SK-N-SH (cell line): Measurements from ENCODE around the gene KIFC3. TPM values are rescaled to one million over a fixed set of nuclear protein-coding genes. Genes with fewer than 3 reads are reported as not detected.

Source experiments
- CTCF ChIA-PET: fragments of 300-600, 350-600 bp; formaldehyde crosslinking; extraction: SDS; loops from one replicate; lab custom pipeline; 2021; lab: Yijun Ruan, JAX
- POLR2A ChIA-PET: fragments of 350-600 bp; sonication (Branson Sonifier 250); formaldehyde crosslinking; extraction: SDS; loops from one replicate; lab custom pipeline; 2020; ENCODE audit warnings: antibody characterized with exemption, inconsistent platforms; lab: Yijun Ruan, JAX
- DNase-seq: peaks from one replicate; pipeline ENCODE4 v3.0.0; 2012
- H2AFZ ChIP-seq: fragments of 200-600 bp; sonication (generic); 2 replicates; pipeline ENCODE4 v1.8.1; 2016; ENCODE audit warnings: antibody characterized with exemption, mild to moderate bottlenecking, low read depth
- H3F3A ChIP-seq: fragments of 200-600 bp; sonication (generic); replicated peaks from 2 replicates; pipeline ENCODE3; 2016; ENCODE audit warnings: antibody characterized with exemption, mild to moderate bottlenecking; ENCODE audit not compliant: insufficient read depth
- H3K27ac ChIP-seq, 2 experiments: fragments of 200-500 bp in 1 of 2; fragments of 200-600 bp in 1 of 2; sonication (Bioruptor generic) in 1 of 2; sonication (generic), shearing (Covaris generic) in 1 of 2; 2 replicates each; pipeline versions ENCODE4 v1.5.1 to v1.6.1; 2014 to 2016; ENCODE audit warnings: low read depth in 2 of 2, inconsistent platforms in 1 of 2, low read length in 1 of 2, mild to moderate bottlenecking in 1 of 2, mixed read lengths in 1 of 2
- H3K27me3 ChIP-seq: fragments of 200-600 bp; sonication (generic), shearing (Covaris generic); 2 replicates; pipeline ENCODE4 v1.6.1; 2016; ENCODE audit warnings: mixed run types; ENCODE audit not compliant: insufficient read depth
- H3K36me3 ChIP-seq, 2 experiments: fragments of 200-500 bp in 1 of 2; fragments of 200-600 bp in 1 of 2; sonication (Bioruptor generic) in 1 of 2; sonication (generic) in 1 of 2; replicated peaks in 1 of 2; 2 replicates each; pipeline versions ENCODE3 to v1.5.1; 2014 to 2016; ENCODE audit warnings: low read length in 1 of 2, mild to moderate bottlenecking in 1 of 2; ENCODE audit not compliant: insufficient read depth in 2 of 2, control insufficient read depth in 1 of 2
- H3K4me1 ChIP-seq, 2 experiments: fragments of 200-500 bp in 1 of 2; fragments of 200-600 bp in 1 of 2; sonication (Bioruptor generic) in 1 of 2; sonication (generic), shearing (Covaris generic) in 1 of 2; 2 replicates each; pipeline versions ENCODE4 v1.5.1 to v1.6.1; 2014 to 2016; ENCODE audit warnings: low read depth in 1 of 2, low read length in 1 of 2, mixed run types in 1 of 2; ENCODE audit not compliant: insufficient read depth in 2 of 2, control insufficient read depth in 1 of 2
- H3K4me2 ChIP-seq: fragments of 200-600 bp; sonication (generic), shearing (Covaris generic); 2 replicates; pipeline ENCODE4 v1.6.1; 2017; ENCODE audit warnings: mixed run types
- H3K4me3 ChIP-seq, 2 experiments: fragments of 200-500 bp in 1 of 2; fragments of 200-600 bp in 1 of 2; sonication (Bioruptor generic) in 1 of 2; sonication (generic), shearing (Covaris generic) in 1 of 2; 2 replicates each; pipeline versions ENCODE4 v1.5.1 to v1.8.1; 2014 to 2016; ENCODE audit warnings: low read depth in 2 of 2, inconsistent platforms in 1 of 2, low read length in 1 of 2, mild to moderate bottlenecking in 1 of 2, mixed read lengths in 1 of 2, moderate library complexity in 1 of 2
- H3K79me2 ChIP-seq: fragments of 200-600 bp; sonication (generic); 2 replicates; pipeline ENCODE4 v1.8.1; 2017; ENCODE audit warnings: mild to moderate bottlenecking; ENCODE audit not compliant: insufficient read depth
- H3K9ac ChIP-seq: fragments of 200-600 bp; sonication (generic); 2 replicates; pipeline ENCODE4 v1.6.1; 2017; ENCODE audit warnings: mixed run types
- H3K9me2 ChIP-seq: fragments of 200-600 bp; sonication (generic); 2 replicates; pipeline ENCODE4 v1.6.1; 2017; ENCODE audit warnings: mixed run types
- H3K9me3 ChIP-seq: fragments of 200-600 bp; sonication (generic); 2 replicates; pipeline ENCODE4 v1.6.1; 2017; ENCODE audit warnings: mixed run types, mild to moderate bottlenecking, moderate library complexity
- H4K20me1 ChIP-seq: fragments of 200-600 bp; sonication (generic); 2 replicates; pipeline ENCODE4 v1.6.1; 2017; ENCODE audit warnings: mild to moderate bottlenecking, mixed run types; ENCODE audit not compliant: insufficient read depth
- ELF1 ChIP-seq: IDR thresholded peaks from 2 replicates; pipeline ENCODE4 v1.4.0; 2012
- FOSL2 ChIP-seq: IDR thresholded peaks from 2 replicates; pipeline ENCODE4 v1.4.0; 2012; ENCODE audit warnings: low read depth, mild to moderate bottlenecking, moderate library complexity, borderline replicate concordance
- GATA2 ChIP-seq: sonication (generic); formaldehyde crosslinking; IDR thresholded peaks from 2 replicates; pipeline ENCODE4 v1.5.0; 2020; ENCODE audit warnings: mild to moderate bottlenecking, missing genetic modification reagents
- MXI1 ChIP-seq: IDR thresholded peaks from 2 replicates; pipeline ENCODE4 v1.6.1; 2012; ENCODE audit warnings: mild to moderate bottlenecking, low read depth, low read length, improper control_type of control experiment
- NRF1 ChIP-seq: IDR thresholded peaks from 2 replicates; pipeline ENCODE4 v1.6.1; 2012; ENCODE audit warnings: low read depth, mild to moderate bottlenecking, low read length
- RAD21 ChIP-seq: IDR thresholded peaks from 2 replicates; pipeline ENCODE4 v1.6.1; 2012; ENCODE audit warnings: mild to moderate bottlenecking, low read length
- TAF1 ChIP-seq: IDR thresholded peaks from 2 replicates; pipeline ENCODE4 v1.6.1; 2012; ENCODE audit warnings: low read depth, mild to moderate bottlenecking, low read length, moderate library complexity, borderline replicate concordance
- TCF12 ChIP-seq: IDR thresholded peaks from 2 replicates; pipeline ENCODE4 v1.4.0; 2012
- TEAD4 ChIP-seq: IDR thresholded peaks from 2 replicates; pipeline ENCODE4 v1.4.0; 2012; ENCODE audit warnings: mild to moderate bottlenecking, borderline replicate concordance; ENCODE audit not compliant: insufficient read depth
- WGBS: methylation state at CpG from one replicate; pipeline ENCODE4 v1.1.6; 2017; ENCODE audit warnings: low lambda C conversion rate; 5-methylcytosine and 5-hydroxymethylcytosine counted together
- polyA plus RNA-seq, 3 experiments: library from polyadenylated mRNA; depleted of rRNA; stranded (reverse); fragments of >200 nt; gene quantifications; 2 replicates each; pipeline ENCODE4 v1.2.3, GENCODE V29; 2012
- TF ChIP-seq, protein P1 (sequence below): fragments of 200-600 bp; sonication (generic); IDR thresholded peaks from 2 replicates; pipeline ENCODE4 v1.6.1; 2017; ENCODE audit warnings: antibody characterized with exemption, mild to moderate bottlenecking, moderate library complexity
- TF ChIP-seq, protein P2 (sequence below): IDR thresholded peaks from 2 replicates; pipeline ENCODE4 v1.4.0; 2012; ENCODE audit warnings: low read depth, borderline replicate concordance
- TF ChIP-seq, protein P3 (sequence below): IDR thresholded peaks from 2 replicates; pipeline ENCODE4 v1.6.1; 2012; ENCODE audit warnings: mild to moderate bottlenecking, low read depth, low read length, moderate library complexity
- TF ChIP-seq, protein P4 (sequence below): fragments of 150-350 bp; IDR thresholded peaks from 2 replicates; pipeline ENCODE4 v1.6.1; 2017; ENCODE audit warnings: antibody characterized with exemption, low read length, low read depth, borderline replicate concordance

The KIFC3 gene
- polyA plus RNA-seq, 1 of the 3 experiments (the other 2 are of a cell fraction), result 65.4 TPM

DNA sequence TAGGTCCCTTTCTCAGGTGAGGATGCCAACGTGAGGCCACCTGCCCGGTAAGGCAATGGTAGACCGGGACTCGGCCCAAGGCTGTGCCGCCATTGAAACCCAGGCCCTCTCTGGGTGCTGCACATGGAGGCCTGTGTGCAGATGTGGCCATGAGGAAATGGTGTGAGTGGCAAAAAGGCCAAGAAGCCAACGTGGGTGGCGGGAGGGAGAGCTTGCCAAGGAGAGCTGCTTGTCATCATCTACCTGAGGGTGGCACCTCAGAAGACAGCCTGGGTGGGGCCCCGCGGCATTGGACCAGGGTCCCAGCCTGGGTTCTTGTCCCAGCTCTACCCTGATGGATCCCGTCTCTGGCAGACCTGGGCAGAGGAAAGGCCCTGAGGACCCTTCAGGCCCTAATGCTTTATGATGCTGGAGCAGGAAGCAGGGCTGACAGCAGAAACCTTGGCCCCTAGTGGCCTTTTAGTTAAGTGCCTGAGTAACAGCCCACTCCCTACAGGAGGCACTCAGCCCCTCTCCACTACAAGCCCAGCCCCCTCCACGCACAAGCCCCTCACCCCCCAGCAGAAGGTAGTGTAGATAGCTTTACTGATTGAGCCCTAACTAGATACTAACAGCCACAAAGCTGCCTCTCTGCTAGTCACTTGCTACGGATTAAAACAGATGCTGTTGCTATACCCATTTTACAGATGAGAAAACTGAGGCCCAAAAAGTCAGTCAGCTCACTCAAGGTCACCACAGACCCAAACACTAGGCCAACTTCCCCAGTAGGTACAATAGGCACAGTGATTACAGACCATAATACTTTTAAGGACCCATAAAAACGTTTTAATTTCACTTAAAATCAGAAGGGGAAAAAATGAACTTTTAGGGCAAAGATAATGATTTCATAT is 26.2 kb upstream of the KIFC3 start:
- Histone ChIP-seq H3K4me1 (peaks cover 0 to 6% of the 10 kb centered on the region in 2 experiments; a peak in 1 of 4 replicates), H3K9ac (no peak overlapping the region), H2AFZ (no peak overlapping the region), H3K9me3 (no peaks in the 10 kb centered on the region), H3K27me3 (no peaks in the 10 kb centered on the region), H4K20me1 (no peaks in the 10 kb centered on the region), H3K9me2 (no peaks in the 10 kb centered on the region), H3K36me3 (no peaks in the 10 kb centered on the region), H3F3A (no peaks in the 10 kb centered on the region), H3K4me3 (no peak overlapping the region), H3K27ac (no peak overlapping the region), H3K4me2 (no peak overlapping the region), H3K79me2 (no peaks in the 10 kb centered on the region)
- POLR2A ChIA-PET, result no interaction called here
- CTCF ChIA-PET, result interaction anchor here (0.7 to 1.7 kb wide), 5 partner anchors 17 to 59 kb away, joined by 3 to 4 read pairs (median 3); partner anchors contain the start of gene KIFC3
- 74% methylated on average over 6 of the region's 13 CpGs for WGBS
- no peak for DNase-seq
- TF ChIP-seq, protein P1, sequence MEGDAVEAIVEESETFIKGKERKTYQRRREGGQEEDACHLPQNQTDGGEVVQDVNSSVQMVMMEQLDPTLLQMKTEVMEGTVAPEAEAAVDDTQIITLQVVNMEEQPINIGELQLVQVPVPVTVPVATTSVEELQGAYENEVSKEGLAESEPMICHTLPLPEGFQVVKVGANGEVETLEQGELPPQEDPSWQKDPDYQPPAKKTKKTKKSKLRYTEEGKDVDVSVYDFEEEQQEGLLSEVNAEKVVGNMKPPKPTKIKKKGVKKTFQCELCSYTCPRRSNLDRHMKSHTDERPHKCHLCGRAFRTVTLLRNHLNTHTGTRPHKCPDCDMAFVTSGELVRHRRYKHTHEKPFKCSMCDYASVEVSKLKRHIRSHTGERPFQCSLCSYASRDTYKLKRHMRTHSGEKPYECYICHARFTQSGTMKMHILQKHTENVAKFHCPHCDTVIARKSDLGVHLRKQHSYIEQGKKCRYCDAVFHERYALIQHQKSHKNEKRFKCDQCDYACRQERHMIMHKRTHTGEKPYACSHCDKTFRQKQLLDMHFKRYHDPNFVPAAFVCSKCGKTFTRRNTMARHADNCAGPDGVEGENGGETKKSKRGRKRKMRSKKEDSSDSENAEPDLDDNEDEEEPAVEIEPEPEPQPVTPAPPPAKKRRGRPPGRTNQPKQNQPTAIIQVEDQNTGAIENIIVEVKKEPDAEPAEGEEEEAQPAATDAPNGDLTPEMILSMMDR, result no peak
- TF ChIP-seq GATA2, result no peak
- no peak for TF ChIP-seq MXI1
- TF ChIP-seq TEAD4, result no peak
- TF ChIP-seq TCF12, result no peak
- TF ChIP-seq ELF1, result no peak
- TF ChIP-seq, protein P2, sequence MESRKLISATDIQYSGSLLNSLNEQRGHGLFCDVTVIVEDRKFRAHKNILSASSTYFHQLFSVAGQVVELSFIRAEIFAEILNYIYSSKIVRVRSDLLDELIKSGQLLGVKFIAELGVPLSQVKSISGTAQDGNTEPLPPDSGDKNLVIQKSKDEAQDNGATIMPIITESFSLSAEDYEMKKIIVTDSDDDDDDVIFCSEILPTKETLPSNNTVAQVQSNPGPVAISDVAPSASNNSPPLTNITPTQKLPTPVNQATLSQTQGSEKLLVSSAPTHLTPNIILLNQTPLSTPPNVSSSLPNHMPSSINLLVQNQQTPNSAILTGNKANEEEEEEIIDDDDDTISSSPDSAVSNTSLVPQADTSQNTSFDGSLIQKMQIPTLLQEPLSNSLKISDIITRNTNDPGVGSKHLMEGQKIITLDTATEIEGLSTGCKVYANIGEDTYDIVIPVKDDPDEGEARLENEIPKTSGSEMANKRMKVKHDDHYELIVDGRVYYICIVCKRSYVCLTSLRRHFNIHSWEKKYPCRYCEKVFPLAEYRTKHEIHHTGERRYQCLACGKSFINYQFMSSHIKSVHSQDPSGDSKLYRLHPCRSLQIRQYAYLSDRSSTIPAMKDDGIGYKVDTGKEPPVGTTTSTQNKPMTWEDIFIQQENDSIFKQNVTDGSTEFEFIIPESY, result no peak
- TF ChIP-seq, protein P3, sequence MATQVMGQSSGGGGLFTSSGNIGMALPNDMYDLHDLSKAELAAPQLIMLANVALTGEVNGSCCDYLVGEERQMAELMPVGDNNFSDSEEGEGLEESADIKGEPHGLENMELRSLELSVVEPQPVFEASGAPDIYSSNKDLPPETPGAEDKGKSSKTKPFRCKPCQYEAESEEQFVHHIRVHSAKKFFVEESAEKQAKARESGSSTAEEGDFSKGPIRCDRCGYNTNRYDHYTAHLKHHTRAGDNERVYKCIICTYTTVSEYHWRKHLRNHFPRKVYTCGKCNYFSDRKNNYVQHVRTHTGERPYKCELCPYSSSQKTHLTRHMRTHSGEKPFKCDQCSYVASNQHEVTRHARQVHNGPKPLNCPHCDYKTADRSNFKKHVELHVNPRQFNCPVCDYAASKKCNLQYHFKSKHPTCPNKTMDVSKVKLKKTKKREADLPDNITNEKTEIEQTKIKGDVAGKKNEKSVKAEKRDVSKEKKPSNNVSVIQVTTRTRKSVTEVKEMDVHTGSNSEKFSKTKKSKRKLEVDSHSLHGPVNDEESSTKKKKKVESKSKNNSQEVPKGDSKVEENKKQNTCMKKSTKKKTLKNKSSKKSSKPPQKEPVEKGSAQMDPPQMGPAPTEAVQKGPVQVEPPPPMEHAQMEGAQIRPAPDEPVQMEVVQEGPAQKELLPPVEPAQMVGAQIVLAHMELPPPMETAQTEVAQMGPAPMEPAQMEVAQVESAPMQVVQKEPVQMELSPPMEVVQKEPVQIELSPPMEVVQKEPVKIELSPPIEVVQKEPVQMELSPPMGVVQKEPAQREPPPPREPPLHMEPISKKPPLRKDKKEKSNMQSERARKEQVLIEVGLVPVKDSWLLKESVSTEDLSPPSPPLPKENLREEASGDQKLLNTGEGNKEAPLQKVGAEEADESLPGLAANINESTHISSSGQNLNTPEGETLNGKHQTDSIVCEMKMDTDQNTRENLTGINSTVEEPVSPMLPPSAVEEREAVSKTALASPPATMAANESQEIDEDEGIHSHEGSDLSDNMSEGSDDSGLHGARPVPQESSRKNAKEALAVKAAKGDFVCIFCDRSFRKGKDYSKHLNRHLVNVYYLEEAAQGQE, result no peak
- TF ChIP-seq RAD21, result no peak
- TF ChIP-seq TAF1, result no peak
- TF ChIP-seq, protein P4, sequence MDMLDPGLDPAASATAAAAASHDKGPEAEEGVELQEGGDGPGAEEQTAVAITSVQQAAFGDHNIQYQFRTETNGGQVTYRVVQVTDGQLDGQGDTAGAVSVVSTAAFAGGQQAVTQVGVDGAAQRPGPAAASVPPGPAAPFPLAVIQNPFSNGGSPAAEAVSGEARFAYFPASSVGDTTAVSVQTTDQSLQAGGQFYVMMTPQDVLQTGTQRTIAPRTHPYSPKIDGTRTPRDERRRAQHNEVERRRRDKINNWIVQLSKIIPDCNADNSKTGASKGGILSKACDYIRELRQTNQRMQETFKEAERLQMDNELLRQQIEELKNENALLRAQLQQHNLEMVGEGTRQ, result no peak
- TF ChIP-seq FOSL2, result no peak
- TF ChIP-seq NRF1, result no peak
